Ovary (tissue), 3 donors: ENCODE measurements around the gene ACAT1.

Experiments
- POLR2A ChIP-seq: fragments of 450-650 bp; IDR thresholded peaks from one replicate; pipeline ENCODE4 v1.6.1; 2017; ENCODE audit warnings: antibody characterized with exemption, mild to moderate bottlenecking, moderate library complexity
- TF ChIP-seq, protein P1 (sequence below), 3 donors: fragments of 450-650 bp in 2 of 3; fragments of 200-600 bp in 1 of 3; IDR thresholded peaks; one replicate each; pipeline versions ENCODE4 v1.5.1 to v1.8.0; 2016 to 2022; ENCODE audit warnings: antibody characterized with exemption in 3 of 3, mild to moderate bottlenecking in 1 of 3
- donor health status: DM: no; HTN: no; CAD: no.

DNA sequence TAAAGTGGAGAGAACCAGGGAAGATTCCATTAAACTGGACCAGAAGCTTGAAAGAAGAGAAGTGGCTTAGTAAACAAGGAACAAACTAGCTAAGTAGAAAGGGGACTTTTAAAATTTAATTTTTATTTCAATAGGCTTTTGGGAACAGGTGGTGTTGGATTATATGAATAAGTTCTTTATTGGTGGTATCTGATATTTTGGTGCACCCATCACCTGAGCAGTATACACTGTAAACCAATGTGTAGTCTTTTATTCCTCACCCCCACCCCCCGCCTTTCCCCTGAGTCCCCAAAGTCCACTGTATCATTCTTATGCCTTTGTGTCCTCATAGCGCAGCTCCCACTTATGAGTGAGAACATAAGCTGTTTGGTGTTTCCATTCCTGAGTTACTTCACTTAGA lies 7.4 kb downstream of the ACAT1 start:
- no peak for TF ChIP-seq POLR2A
- TF ChIP-seq, protein P1, sequence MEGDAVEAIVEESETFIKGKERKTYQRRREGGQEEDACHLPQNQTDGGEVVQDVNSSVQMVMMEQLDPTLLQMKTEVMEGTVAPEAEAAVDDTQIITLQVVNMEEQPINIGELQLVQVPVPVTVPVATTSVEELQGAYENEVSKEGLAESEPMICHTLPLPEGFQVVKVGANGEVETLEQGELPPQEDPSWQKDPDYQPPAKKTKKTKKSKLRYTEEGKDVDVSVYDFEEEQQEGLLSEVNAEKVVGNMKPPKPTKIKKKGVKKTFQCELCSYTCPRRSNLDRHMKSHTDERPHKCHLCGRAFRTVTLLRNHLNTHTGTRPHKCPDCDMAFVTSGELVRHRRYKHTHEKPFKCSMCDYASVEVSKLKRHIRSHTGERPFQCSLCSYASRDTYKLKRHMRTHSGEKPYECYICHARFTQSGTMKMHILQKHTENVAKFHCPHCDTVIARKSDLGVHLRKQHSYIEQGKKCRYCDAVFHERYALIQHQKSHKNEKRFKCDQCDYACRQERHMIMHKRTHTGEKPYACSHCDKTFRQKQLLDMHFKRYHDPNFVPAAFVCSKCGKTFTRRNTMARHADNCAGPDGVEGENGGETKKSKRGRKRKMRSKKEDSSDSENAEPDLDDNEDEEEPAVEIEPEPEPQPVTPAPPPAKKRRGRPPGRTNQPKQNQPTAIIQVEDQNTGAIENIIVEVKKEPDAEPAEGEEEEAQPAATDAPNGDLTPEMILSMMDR (IDR thresholded peaks at IDR 0.05) = no peak
